T47D (cell line): ENCODE data around the gene PANX1.

Experiments used
- DNase-seq, 2 experiments: peaks; one replicate each; pipeline versions ENCODE4 v3.0.0 to v3.0.0-alpha.2; 2011 to 2012; ENCODE audit warnings: low read depth in 1 of 2, low spot score in 1 of 2
- JUND ChIP-seq: IDR thresholded peaks from 2 replicates; pipeline ENCODE4 v1.6.1; 2012; ENCODE audit warnings: low read depth
- in situ Hi-C: cut with HindIII; loops from 2 replicates; pipeline ENCODE4 v1.10.0; 2016; ENCODE audit warnings: low sequenced_read_pairs, low pct_unique_long_range_greater_than_20kb

The PANX1 gene

DNA sequence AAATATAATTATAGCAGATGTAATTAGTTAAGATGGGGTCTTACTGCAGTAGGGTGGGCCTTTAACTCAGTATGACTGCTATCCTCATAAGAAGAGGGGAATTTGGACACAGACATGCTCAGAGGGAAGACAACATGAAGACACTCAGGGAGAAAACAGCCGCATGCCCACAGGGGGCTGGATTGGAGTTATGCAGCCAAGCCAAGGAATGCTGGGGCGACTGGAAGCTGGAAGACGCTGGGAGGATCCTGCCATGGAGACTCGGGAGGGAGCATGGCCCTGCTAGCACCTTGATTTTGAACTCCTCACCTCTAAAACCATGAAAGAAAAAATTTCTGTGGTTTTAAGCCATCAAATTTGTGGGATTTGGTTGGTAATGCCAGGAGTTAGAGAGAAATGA, 40.9 kb downstream of the PANX1 start:
- DNase-seq, result no peak
- no peak for TF ChIP-seq JUND
- in situ Hi-C loops, result no loop called here

DNA sequence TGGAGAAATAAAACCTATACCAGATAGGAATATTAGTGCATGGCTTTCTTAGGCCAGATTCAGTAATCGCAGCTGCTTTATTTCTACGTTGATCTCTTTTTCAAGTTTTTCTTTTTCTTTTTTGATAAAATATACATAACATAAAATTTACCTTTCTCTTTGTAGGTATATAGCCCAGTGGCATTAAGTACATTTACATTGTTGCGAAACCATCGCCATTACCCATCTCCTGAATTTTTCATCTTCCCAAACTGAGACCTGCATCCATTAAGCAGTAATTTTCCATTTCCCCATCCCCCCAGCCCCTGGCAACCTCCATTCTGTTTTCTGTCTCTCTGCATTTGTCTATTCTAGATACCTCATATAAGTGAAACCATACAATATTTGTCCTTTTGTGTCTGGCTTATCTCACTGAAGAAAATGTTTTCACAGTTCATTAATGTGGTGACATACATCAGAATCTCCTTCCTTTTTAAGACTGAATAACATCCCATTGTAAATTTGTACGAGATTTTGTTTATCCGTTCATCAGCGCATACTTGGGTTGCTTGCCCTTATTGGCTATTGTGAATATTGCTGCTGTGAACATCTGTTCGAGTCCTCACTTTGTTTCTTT, 41.4 kb downstream of the PANX1 start:
- DNase-seq, result no peak
- no peak for TF ChIP-seq JUND
- in situ Hi-C loops, result no loop called here

DNA sequence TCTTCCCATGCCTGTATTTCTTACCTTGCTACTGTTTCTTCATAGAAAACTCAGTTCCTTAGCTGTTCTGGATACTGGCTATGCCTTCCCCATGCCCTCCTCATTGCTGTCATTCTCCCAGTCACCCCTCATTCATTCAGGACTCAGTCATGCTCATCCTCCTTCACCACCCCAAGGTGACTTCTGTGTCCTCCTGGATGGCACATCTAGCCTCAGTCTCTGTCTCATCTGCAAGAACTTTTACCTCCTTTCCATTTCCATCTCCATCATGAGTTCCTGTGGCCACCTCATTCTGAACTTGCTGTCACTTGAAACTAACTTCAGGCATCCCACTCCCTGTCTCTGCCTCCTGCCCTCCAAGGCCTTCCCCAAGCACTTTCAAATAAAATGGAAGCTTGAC, 42.3 kb downstream of the PANX1 start:
- DNase-seq, result no peak
- in situ Hi-C loops, result no loop called here
- TF ChIP-seq JUND, result no peak

GRCh38 chr11:94171693-94172440, 43.2 kb downstream of the PANX1 start:
- in situ Hi-C loops, result no loop called here
- no peak for TF ChIP-seq JUND

DNA sequence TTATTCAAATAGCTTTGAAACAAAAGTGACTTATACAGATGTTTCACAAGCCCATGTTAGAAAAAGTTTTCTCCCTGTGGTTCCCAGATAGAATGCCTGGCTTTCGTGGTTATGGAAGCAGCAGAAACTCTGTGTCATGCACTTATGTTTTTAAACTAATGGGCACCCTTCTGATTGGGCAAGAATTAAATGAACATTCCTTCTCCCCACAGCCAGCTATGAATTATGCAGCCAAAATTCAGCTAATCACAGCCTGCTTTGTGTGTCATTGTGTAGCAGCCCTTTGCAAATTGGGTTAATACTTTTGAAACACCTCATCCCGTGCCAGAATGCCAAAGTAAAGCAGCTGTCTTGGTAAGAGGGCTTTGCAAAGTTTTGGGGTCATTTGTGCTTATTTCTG, 46.9 kb downstream of the PANX1 start:
- in situ Hi-C loops, result no loop called here
- DNase-seq, result no peak
- no peak for TF ChIP-seq JUND

More at GRCh38 chr11:94171693-94172440, 43.2 kb downstream of the PANX1 start:
- peak; percentile 36 to 68 for DNase-seq

- DNase-seq, result no peak
- TF ChIP-seq JUND, result no peak
- in situ Hi-C loops, result no loop called here
Measured at GRCh38 chr11:94178331-94178730, 49.7 kb downstream of the PANX1 start.

- no peak for TF ChIP-seq JUND
- in situ Hi-C loops, result no loop called here
Measured at GRCh38 chr11:94179696-94180095, 51.1 kb downstream of the PANX1 start.

DNA sequence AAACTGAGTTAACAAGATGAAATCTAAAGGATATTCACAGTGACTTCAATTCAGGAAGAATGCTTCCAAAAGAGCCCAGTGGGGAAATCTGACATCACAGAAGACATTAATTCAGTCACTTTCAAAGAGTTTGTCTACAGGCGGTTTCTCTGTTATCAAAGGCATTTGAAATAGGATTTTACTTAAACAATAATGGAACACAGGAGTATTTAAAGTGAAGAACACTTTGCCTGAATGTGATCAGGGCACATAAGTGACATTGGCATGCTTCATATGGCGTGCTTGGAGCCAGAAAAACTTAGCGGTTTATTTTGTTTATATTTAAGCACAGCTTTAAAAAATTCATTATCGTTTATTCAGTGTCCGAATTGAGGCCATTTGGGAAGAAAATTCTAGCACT, 52.9 kb downstream of the PANX1 start:
- in situ Hi-C loops, result no loop called here
- no peak for DNase-seq
- no peak for TF ChIP-seq JUND

More at GRCh38 chr11:94179696-94180095, 51.1 kb downstream of the PANX1 start:
- no peak for DNase-seq

- no peak for DNase-seq
- in situ Hi-C loops, result no loop called here
- no peak for TF ChIP-seq JUND
Measured at GRCh38 chr11:94181943-94182342, 53.3 kb downstream of the PANX1 start.

DNA sequence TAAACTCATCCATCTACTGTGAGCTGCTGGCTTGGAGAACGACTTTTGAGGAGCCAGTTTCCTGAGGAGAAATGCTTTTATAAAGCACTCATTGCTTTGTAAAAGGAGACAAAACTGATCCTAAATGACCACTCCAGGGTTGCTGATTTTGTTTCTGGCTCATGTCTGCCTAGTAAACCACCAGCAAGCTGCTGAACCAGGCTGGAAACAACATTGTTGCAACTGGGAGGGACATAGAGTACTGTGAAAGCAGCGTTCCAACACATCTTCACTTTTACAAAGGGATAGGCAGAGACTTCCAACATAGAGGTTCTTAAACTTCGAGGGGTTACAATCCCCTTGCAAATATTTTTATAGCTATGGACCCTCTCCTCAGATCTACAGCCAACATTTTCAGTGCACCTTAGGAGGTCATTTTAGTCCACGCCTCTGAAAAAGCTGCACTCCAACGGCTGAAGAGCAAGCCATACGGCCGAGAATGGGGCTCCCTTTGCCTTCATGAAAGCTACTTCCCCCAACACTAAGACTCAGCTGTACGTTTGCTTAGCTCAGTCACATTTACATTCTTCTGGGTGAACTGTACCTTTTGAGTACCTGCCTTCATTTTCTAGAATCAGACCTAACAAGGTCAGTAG, 54.7 kb downstream of the PANX1 start:
- TF ChIP-seq JUND, result no peak
- in situ Hi-C loops, result no loop called here
- no peak for DNase-seq

DNA sequence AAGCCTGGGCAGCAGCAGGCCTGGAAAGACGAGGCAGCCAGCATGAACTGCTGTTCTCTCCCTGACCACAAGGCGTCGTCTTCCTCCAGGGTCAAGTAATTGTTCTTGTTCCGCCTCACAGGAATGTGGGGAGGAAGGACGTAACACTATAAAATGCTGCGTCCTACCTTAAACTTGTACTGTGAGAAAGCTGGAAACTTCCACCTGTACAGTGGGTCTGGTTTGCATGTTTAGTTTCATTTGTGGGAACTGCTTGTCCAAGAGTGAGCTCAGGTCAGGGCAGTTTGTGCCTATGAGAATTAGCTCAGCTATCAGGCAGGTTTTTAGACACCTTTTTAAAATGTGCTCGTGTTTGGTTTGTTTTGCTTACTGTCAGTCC, 55.2 kb downstream of the PANX1 start:
- in situ Hi-C loops, result no loop called here
- TF ChIP-seq JUND, result no peak
- DNase-seq, result peak; percentile 73 to 91

GRCh38 chr11:94184362-94184761, 55.7 kb downstream of the PANX1 start:
- no peak for DNase-seq
- in situ Hi-C loops, result no loop called here
- TF ChIP-seq JUND, result no peak

- no peak for TF ChIP-seq JUND
- in situ Hi-C loops, result no loop called here
- no peak for DNase-seq
Measured at GRCh38 chr11:94184846-94185245, 56.2 kb downstream of the PANX1 start.
